Tibial nerve (tissue), 3 donors: ENCODE measurements around the gene ARHGAP27.

Experiments
- CTCF ChIP-seq, 5 experiments: fragments of 200-600 bp in 3 of 5; fragments of 450-650 bp in 2 of 5; sonication (generic) in 3 of 5; IDR thresholded peaks; one replicate each; pipeline ENCODE4 v1.5.1; 2016 to 2019; ENCODE audit warnings: antibody characterized with exemption in 5 of 5, mild to moderate bottlenecking in 3 of 5, moderate library complexity in 2 of 5
- POLR2A ChIP-seq, 2 donors: fragments of 450-650 bp; IDR thresholded peaks; one replicate each; pipeline ENCODE4 v1.6.1; 2017; ENCODE audit warnings: antibody characterized with exemption in 2 of 2, mild to moderate bottlenecking in 2 of 2, moderate library complexity in 2 of 2

GRCh38 chr17:45371414-45372324, 61.0 kb downstream of the ARHGAP27 start:
- TF ChIP-seq CTCF (IDR thresholded peaks at IDR 0.05) (no peak), POLR2A (IDR thresholded peaks at IDR 0.05) (no peak)
